DND-41 (cell line): ENCODE measurements around the gene SLC7A6OS.

ENCODE experiments used
- EZH2 ChIP-seq: IDR thresholded peaks from 3 replicates; pipeline ENCODE4 v1.6.1; 2012; ENCODE audit warnings: borderline replicate concordance, low read depth, mild to moderate bottlenecking, moderate library complexity, low read length, inconsistent platforms; ENCODE audit not compliant: severe bottlenecking
- TF ChIP-seq, protein P1 (sequence below): IDR thresholded peaks from 2 replicates; pipeline ENCODE4 v1.5.1; 2012; ENCODE audit warnings: borderline replicate concordance, low read length, moderate library complexity, mild to moderate bottlenecking; ENCODE audit not compliant: poor library complexity, severe bottlenecking; ENCODE audit errors: extremely low read depth

DNA sequence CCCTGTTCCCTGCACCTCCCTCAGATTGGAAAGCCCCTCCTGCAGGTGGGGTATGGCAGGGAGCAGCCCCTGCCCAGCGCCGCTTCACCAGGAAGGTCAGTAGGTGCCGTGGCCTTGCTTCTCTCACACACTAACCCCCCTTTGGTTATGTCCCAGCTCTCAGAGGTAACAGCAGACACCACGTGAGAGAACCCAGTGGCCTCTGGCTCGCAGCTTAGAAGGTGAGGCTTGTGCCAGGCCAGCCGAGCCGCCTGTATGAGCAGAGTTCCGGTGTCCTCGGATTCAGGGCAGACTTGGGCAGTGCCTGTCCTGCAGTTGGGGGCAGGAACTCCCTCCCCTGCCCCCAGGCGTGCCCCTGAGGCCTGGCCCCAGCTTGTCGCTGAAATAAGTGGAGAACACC, 47.2 kb upstream of the SLC7A6OS start:
- TF ChIP-seq, protein P1, sequence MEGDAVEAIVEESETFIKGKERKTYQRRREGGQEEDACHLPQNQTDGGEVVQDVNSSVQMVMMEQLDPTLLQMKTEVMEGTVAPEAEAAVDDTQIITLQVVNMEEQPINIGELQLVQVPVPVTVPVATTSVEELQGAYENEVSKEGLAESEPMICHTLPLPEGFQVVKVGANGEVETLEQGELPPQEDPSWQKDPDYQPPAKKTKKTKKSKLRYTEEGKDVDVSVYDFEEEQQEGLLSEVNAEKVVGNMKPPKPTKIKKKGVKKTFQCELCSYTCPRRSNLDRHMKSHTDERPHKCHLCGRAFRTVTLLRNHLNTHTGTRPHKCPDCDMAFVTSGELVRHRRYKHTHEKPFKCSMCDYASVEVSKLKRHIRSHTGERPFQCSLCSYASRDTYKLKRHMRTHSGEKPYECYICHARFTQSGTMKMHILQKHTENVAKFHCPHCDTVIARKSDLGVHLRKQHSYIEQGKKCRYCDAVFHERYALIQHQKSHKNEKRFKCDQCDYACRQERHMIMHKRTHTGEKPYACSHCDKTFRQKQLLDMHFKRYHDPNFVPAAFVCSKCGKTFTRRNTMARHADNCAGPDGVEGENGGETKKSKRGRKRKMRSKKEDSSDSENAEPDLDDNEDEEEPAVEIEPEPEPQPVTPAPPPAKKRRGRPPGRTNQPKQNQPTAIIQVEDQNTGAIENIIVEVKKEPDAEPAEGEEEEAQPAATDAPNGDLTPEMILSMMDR = no peak
- no peak for TF ChIP-seq EZH2
